ENCODE data around the gene ZNF215. TPM values are rescaled to one million over a fixed set of nuclear protein-coding genes. Genes with fewer than 3 reads are reported as not detected.
"Not testable (repeated sequence)": the region's sequence is repeated elsewhere in the genome, so short reads cannot be mapped to it uniquely, and the experiment has no call there.

The ZNF215 gene
- total RNA-seq, 4 donors from 2014 or later = 1.1 to 10.6 (median 3.1) TPM

DNA sequence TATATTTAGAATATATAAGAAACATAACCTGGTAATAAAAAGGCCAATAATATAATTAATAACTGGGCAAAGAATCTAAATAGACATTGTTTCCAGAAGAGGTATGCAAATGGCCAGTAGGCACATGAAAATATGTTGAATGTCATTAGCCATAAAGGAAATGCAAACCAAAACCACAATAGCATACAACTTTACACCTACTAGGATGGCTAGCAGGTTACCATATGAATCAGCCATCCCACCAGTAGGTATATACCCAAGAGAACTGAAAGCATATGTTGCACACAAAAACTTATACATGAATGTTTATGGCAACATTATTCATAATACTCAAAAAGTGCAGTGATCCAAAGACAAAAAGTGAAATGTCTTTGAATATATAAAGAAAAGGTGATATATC lies 31.2 kb upstream of the ZNF215 start:
- Histone ChIP-seq H3K27ac (no peak overlapping the region), H3K27me3 (no peaks in the 10 kb centered on the region), H3K36me3 (no peaks in the 10 kb centered on the region), H3K4me3 (no peak overlapping the region), H3K9me3 (no peaks in the 10 kb centered on the region), H3K4me1 (no peaks in the 10 kb centered on the region)
- intact Hi-C loops (cut with DNase I; ENCODE audit: low total_unique reads) = no loop called here
- DNase-seq = no peak
- TF ChIP-seq POLR2A (IDR thresholded peaks at IDR 0.05) = no peak
- TF ChIP-seq, protein P1, sequence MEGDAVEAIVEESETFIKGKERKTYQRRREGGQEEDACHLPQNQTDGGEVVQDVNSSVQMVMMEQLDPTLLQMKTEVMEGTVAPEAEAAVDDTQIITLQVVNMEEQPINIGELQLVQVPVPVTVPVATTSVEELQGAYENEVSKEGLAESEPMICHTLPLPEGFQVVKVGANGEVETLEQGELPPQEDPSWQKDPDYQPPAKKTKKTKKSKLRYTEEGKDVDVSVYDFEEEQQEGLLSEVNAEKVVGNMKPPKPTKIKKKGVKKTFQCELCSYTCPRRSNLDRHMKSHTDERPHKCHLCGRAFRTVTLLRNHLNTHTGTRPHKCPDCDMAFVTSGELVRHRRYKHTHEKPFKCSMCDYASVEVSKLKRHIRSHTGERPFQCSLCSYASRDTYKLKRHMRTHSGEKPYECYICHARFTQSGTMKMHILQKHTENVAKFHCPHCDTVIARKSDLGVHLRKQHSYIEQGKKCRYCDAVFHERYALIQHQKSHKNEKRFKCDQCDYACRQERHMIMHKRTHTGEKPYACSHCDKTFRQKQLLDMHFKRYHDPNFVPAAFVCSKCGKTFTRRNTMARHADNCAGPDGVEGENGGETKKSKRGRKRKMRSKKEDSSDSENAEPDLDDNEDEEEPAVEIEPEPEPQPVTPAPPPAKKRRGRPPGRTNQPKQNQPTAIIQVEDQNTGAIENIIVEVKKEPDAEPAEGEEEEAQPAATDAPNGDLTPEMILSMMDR (IDR thresholded peaks at IDR 0.05) = no peak
- in situ Hi-C loops (cut with MboI; ENCODE audit: low pct_ligation_motif_present in 1 of 4, low pct_unique_long_range_greater_than_20kb in 1 of 4, low sequenced_read_pairs in 3 of 4) = no loop called here

DNA sequence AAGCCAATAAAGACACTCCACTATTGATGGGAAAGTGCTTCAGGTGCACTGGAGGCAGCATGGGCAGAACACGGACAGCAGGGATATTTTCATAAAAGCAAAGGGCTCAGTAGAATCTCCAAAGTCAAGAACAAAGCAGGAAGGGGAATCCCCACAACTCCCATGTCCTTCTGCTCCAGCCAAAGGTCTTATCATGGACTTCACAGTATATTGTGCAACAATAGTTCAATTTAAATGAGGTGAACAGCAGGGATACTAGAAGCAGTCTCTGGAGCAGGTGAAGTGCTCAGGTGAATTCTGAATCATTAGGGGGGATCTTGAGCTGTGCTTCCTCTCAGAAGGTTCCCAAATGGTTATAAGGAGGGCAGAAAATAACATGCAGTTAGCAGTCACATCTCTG lies 27.3 kb upstream of the ZNF215 start:
- in situ Hi-C loops (cut with MboI; ENCODE audit: low pct_ligation_motif_present in 1 of 4, low pct_unique_long_range_greater_than_20kb in 1 of 4, low sequenced_read_pairs in 3 of 4) = no loop called here
- Histone ChIP-seq H3K4me1 (no peaks in the 10 kb centered on the region), H3K27ac (no peak overlapping the region), H3K27me3 (no peaks in the 10 kb centered on the region), H3K36me3 (no peaks in the 10 kb centered on the region), H3K4me3 (no peak overlapping the region), H3K9me3 (no peaks in the 10 kb centered on the region)
- TF ChIP-seq POLR2AphosphoS5 (IDR thresholded peaks at IDR 0.05) = no peak
- no peak for TF ChIP-seq EP300 (IDR thresholded peaks at IDR 0.05; ENCODE audit: low read depth)
- no peak for TF ChIP-seq POLR2A (IDR thresholded peaks at IDR 0.05)
- TF ChIP-seq, protein P1 (IDR thresholded peaks at IDR 0.05) = no peak
- no peak for DNase-seq
- WGBS, 2 donors (ENCODE audit: low coverage in 1 of 2) = 67% methylated on average over 1 of the region's 1 CpG; no CpG with 5 or more reads in 1 of the 2 donors
- intact Hi-C loops (cut with DNase I; ENCODE audit: low total_unique reads) = no loop called here

DNA sequence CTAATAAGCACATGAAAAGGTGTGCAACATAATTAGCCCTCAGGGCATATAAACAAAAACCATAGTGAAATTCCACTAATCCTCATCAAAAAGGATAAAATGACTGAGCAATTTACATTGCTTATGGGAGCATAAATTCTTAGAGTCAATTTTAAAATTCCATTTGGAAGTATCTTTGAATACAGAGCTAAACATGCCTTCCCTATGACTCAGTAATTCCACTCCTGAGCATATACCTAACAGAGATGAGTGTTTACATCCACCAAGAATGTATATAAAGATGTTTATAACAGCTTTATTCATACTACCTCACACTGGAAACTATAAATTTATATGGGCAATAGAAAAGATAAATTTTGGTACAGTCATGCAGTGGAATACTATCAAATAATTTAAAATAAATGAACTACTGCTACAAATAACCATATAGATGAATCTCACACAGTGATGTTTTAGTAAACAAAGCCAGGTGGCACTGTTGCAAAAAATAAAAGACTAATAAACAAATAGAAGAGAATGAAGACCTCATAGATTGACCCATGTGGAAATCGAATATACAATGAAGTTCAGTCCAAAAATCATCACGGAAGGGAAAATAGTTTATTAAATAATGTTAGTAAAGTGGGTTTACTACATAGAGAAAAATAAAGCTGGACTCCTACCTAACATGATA lies 25.8 kb upstream of the ZNF215 start:
- in situ Hi-C loops (cut with MboI; ENCODE audit: low pct_ligation_motif_present in 1 of 4, low pct_unique_long_range_greater_than_20kb in 1 of 4, low sequenced_read_pairs in 3 of 4) = no loop called here
- no peaks in the 10 kb centered on the region for H3K27me3 ChIP-seq
- WGBS, 2 donors (ENCODE audit: low coverage in 1 of 2) = 59 to 61% methylated on average over 2 of the region's 2 CpGs
- TF ChIP-seq, protein P1 (IDR thresholded peaks at IDR 0.05) = no peak
- no peak for TF ChIP-seq EP300 (IDR thresholded peaks at IDR 0.05; ENCODE audit: low read depth)
- no peak for TF ChIP-seq POLR2AphosphoS5 (IDR thresholded peaks at IDR 0.05)
- TF ChIP-seq POLR2A (IDR thresholded peaks at IDR 0.05) = no peak
- intact Hi-C loops (cut with DNase I; ENCODE audit: low total_unique reads) = no loop called here
- H3K4me1 ChIP-seq = no peaks in the 10 kb centered on the region
- no peak for DNase-seq
- no peak overlapping the region for H3K27ac ChIP-seq
- H3K36me3 ChIP-seq = no peaks in the 10 kb centered on the region
- H3K4me3 ChIP-seq = no peak overlapping the region
- no peaks in the 10 kb centered on the region for H3K9me3 ChIP-seq

DNA sequence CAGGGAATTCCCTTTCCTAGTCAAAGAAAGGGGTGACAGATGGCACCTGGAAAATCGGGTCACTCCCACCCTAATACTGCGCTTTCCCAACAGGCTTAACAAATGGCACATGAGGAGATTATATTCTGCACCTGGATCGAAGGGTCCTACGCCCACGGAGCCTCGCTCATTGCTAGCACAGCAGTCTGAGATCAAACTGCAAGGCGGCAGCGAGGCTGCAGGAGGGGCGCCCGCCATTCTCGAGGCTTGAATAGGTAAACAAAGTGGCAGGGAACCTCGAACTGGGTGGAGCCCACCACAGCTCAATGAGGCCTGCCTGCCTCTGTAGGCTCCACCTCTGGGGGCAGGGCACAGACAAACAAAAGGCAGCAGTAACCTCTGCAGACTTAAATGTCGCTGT lies 21.4 kb upstream of the ZNF215 start:
- intact Hi-C loops (cut with DNase I; ENCODE audit: low total_unique reads); DNase-seq; H3K9me3 ChIP-seq; H3K27ac ChIP-seq; H3K4me3 ChIP-seq; H3K36me3 ChIP-seq; H3K27me3 ChIP-seq; in situ Hi-C loops (cut with MboI; ENCODE audit: low pct_ligation_motif_present in 1 of 4, low pct_unique_long_range_greater_than_20kb in 1 of 4, low sequenced_read_pairs in 3 of 4); H3K4me1 ChIP-seq: not testable (repeated sequence)
- WGBS, 2 donors (ENCODE audit: low coverage in 1 of 2) = 86% methylated on average over 13 of the region's 13 CpGs; no CpG with 5 or more reads in 1 of the 2 donors

DNA sequence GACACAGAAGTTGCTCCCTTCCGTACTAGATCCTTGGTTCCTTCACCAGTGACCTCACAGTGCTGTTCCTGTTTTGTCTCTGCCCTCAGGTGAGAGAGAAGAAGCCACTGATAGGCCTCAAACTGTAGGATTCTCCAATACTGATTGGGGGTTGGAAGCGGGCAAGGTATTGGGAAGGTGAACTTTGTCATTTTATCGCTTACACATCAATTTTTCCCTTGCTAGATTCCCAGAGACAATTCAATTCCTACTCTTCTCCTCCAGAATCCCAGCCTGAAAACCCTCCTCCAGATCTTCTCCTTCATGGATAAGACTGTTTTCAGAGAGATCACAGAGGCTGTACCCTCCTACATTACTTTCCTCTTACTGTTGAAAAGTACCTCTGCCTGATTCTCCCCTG lies 14.8 kb upstream of the ZNF215 start:
- TF ChIP-seq POLR2AphosphoS5 (IDR thresholded peaks at IDR 0.05) = no peak
- TF ChIP-seq, protein P1 (IDR thresholded peaks at IDR 0.05) = no peak
- no peak for TF ChIP-seq POLR2A (IDR thresholded peaks at IDR 0.05)
- no peak for TF ChIP-seq EP300 (IDR thresholded peaks at IDR 0.05; ENCODE audit: low read depth)
- Histone ChIP-seq H3K36me3 (no peaks in the 10 kb centered on the region), H3K4me3 (no peak overlapping the region), H3K27ac (no peak overlapping the region), H3K27me3 (no peaks in the 10 kb centered on the region), H3K4me1 (no peaks in the 10 kb centered on the region), H3K9me3 (no peaks in the 10 kb centered on the region)
- DNase-seq = no peak
- in situ Hi-C loops (cut with MboI; ENCODE audit: low pct_ligation_motif_present in 1 of 4, low pct_unique_long_range_greater_than_20kb in 1 of 4, low sequenced_read_pairs in 3 of 4) (no loop called here), intact Hi-C loops (cut with DNase I; ENCODE audit: low total_unique reads) (no loop called here)
- WGBS, 2 donors (ENCODE audit: low coverage in 1 of 2) = 93% methylated on average over 3 of the region's 3 CpGs; no CpG with 5 or more reads in 1 of the 2 donors
